Fibroblast of lung (primary cell): Measurements from ENCODE around the gene METRNL.

Source experiments
- CTCF ChIP-seq, 2 donors: IDR thresholded peaks in 1 of 2; conservative IDR thresholded peaks in 1 of 2; 1 replicate in 1 of 2; 2 replicates in 1 of 2; pipeline ENCODE4 v1.5.1; 2011 to 2012; ENCODE audit warnings: low read length in 2 of 2, control low read depth in 1 of 2, inconsistent platforms in 1 of 2, low read depth in 1 of 2, mild to moderate bottlenecking in 1 of 2
- EZH2 ChIP-seq: IDR thresholded peaks from 2 replicates; pipeline ENCODE4 v1.5.1; 2012; ENCODE audit warnings: low read length, control low read depth, mild to moderate bottlenecking; ENCODE audit errors: missing control alignments

GRCh38 chr17:83064732-83065659 lies 14.4 kb upstream of the METRNL start:
- TF ChIP-seq CTCF (conservative IDR thresholded peaks at IDR 0.05 in 1 of 2, IDR thresholded peaks at IDR 0.05 in 1 of 2; ENCODE audit: low read depth in 1 of 2, low read length in 2 of 2), result no peak
- TF ChIP-seq EZH2, result no peak
